ENCODE results near the gene TGFB1. TPM values are rescaled to one million over a fixed set of nuclear protein-coding genes. Genes with fewer than 3 reads are reported as not detected.

Gene TGFB1
- total RNA-seq, 1 experiment from 2014 or later, result 30.1 TPM

- Histone ChIP-seq H4K5ac (ENCODE audit: insufficient read length, low read depth, low read length) (no peak overlapping the region), H3K4me1 (ENCODE audit: insufficient read depth, low read length) (peaks cover 12% of the 10 kb centered on the region; the same call in 1 of the 2 replicates), H2BK120ac (ENCODE audit: low read depth, low read length, poor library complexity, severe bottlenecking) (no peak overlapping the region), H3K27me3 (ENCODE audit: insufficient read depth, low read length) (no peaks in the 10 kb centered on the region), H2BK15ac (ENCODE audit: low read depth, low read length) (no peak overlapping the region), H3K23me2 (ENCODE audit: insufficient read length, low read depth, low read length, poor library complexity, severe bottlenecking) (peaks cover 14% of the 10 kb centered on the region), H2BK12ac (ENCODE audit: insufficient read length, low read depth, low read length) (no peak overlapping the region), H2BK20ac (ENCODE audit: low read depth, low read length, poor library complexity, severe bottlenecking) (no peak overlapping the region), H3K79me2 (ENCODE audit: insufficient read depth, low read length) (no peaks in the 10 kb centered on the region), H2AFZ (ENCODE audit: low read length) (no peak overlapping the region), H3K56ac (ENCODE audit: insufficient read length, low read depth, low read length) (no peak overlapping the region), H4K20me1 (ENCODE audit: control insufficient read depth, insufficient read depth, insufficient read length) (no peaks in the 10 kb centered on the region), H4K91ac (ENCODE audit: insufficient read length, low read depth, low read length) (no peak overlapping the region), H3K4me2 (ENCODE audit: insufficient read depth, insufficient read length, low read length) (no peak overlapping the region), H3K79me1 (ENCODE audit: insufficient read depth, low read depth, low read length, poor library complexity, severe bottlenecking) (no peaks in the 10 kb centered on the region), H3T11ph (ENCODE audit: low read length) (no peak overlapping the region), H3K4ac (ENCODE audit: low read depth, low read length) (no peak overlapping the region), H3K27ac (ENCODE audit: insufficient read length, low read depth, low read length) (no peak overlapping the region), H3K9ac (ENCODE audit: extremely low read depth, insufficient read length, low read length) (no peak overlapping the region), H3K14ac (ENCODE audit: insufficient read depth, low read length) (no peak overlapping the region), H4K8ac (replicated peaks; ENCODE audit: insufficient read length, low read depth, low read length) (no peak overlapping the region), H2BK5ac (ENCODE audit: insufficient read length, low read length) (no peak overlapping the region), H2AK5ac (ENCODE audit: insufficient read length, low read length) (no peak overlapping the region), H3K9me3 (ENCODE audit: control insufficient read depth, low read depth, low read length) (no peaks in the 10 kb centered on the region), H3K23ac (ENCODE audit: insufficient read length, low read depth, low read length) (no peak overlapping the region), H3K18ac (ENCODE audit: insufficient read length, low read depth, low read length) (no peak overlapping the region)
- peaks cover 4 to 49% (median 34%) of the 10 kb centered on the region in 3 experiments for H3K36me3 Mint-ChIP-seq (ENCODE audit: insufficient read depth in 1 of 3, low read depth in 3 of 3)
- H3K27me3 Mint-ChIP-seq (ENCODE audit: low read depth), result peaks cover 1% of the 10 kb centered on the region; the same call in 1 of the 2 replicates
- peak overlapping the region; percentile 38 to 91 (median 78); a peak in 6 of 7 replicates for H3K27ac Mint-ChIP-seq
- H3K9me3 Mint-ChIP-seq, result no peaks in the 10 kb centered on the region
- peaks cover 46 to 49% of the 10 kb centered on the region in 2 experiments for H3K4me1 Mint-ChIP-seq
- no CpG with 5 or more reads among the region's 7 CpGs for WGBS (ENCODE audit: extremely low coverage, insufficient read length, low lambda C conversion rate)
- TF ChIP-seq CTCF (conservative IDR thresholded peaks at IDR 0.05), result no peak
- H3K4me3 Mint-ChIP-seq, result peak overlapping the region in 1 of 2 experiments; percentile 31; a peak in 1 of 5 replicates
- DNase-seq, result no peak
Observed at GRCh38 chr19:41323023-41323422, 30.7 kb downstream of the TGFB1 start.

Data from H9 (cell line).